Measurements from ENCODE around the gene DMAC2L. TPM values are rescaled to one million over a fixed set of nuclear protein-coding genes. Genes with fewer than 3 reads are reported as not detected.
"Not testable (repeated sequence)": the region's sequence is repeated elsewhere in the genome, so short reads cannot be mapped to it uniquely, and the experiment has no call there.

Gene DMAC2L
- total and polyA plus RNA-seq, 5 donors from 2014 or later = 12.6 to 26.8 (median 16.7) TPM

DNA sequence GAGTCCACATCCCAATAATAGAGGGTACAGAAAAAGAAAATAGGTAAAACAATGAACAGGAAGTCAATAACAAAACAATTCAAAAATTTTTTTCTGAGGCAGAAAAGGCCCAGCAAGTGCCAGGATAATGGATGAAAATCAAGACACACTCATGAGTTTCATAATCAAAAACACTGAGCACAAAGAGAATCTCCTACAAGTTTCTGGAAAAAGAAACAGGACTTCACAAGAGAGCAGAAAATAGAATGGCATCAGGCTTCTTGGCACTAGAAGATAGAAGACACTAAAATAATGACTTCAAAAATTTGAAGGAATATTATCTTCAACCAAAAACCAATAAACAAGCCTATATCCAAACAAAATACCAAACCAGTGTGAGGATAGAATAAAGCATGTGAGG, 36.8 kb downstream of the DMAC2L start:
- Histone ChIP-seq H3K9me3 (ENCODE audit: control insufficient read depth in 2 of 2, low read length in 2 of 2) (no peaks in the 10 kb centered on the region), H3K36me3 (ENCODE audit: control insufficient read depth, insufficient read depth, low read length) (no peaks in the 10 kb centered on the region), H3K4me3 (ENCODE audit: low read depth, low read length) (no peak overlapping the region), H3K4me1 (ENCODE audit: control insufficient read depth, insufficient read depth, low read length, poor library complexity, severe bottlenecking) (no peaks in the 10 kb centered on the region), H3K27me3 (ENCODE audit: control insufficient read depth, insufficient read depth, low read length) (no peaks in the 10 kb centered on the region), H3K27ac (ENCODE audit: insufficient read depth, low read length, poor library complexity, severe bottlenecking) (no peak overlapping the region)
- H3K27me3 Mint-ChIP-seq = no peaks in the 10 kb centered on the region
- H3K4me1 Mint-ChIP-seq = peaks cover 0 to 10% (median 6%) of the 10 kb centered on the region in 4 donors
- no peak for ATAC-seq (ENCODE audit: low read depth in 2 of 2)
- H3K27ac Mint-ChIP-seq = no peak overlapping the region
- H3K9me3 Mint-ChIP-seq = peaks cover 0 to 1% (median 0%) of the 10 kb centered on the region in 7 donors
- H3K36me3 Mint-ChIP-seq = peaks cover 6% of the 10 kb centered on the region
- DNase-seq = no peak
- H3K4me3 Mint-ChIP-seq = no peak overlapping the region

DNA sequence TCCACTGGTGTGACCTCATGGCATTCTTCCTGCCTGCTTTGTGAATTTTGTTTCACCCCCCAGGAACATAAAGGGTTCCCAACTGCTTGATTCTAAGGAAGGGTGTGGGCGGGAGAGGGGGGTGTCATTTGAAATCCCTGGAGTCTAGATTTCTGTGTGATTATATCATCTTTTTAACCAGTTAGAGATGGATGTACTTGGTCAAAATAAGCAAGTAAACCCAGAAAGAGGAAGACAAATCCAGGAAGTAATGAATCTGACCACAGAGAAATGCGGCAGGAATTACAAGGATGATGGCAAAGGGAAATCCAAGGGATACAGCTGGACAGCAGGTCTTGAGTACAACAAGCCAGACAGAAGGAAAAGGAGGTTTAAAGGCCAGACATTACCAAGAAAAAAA, 38.9 kb downstream of the DMAC2L start:
- no peak overlapping the region for H3K27ac ChIP-seq (ENCODE audit: insufficient read depth, low read length, poor library complexity, severe bottlenecking)
- H3K4me3 Mint-ChIP-seq = no peak overlapping the region
- no peaks in the 10 kb centered on the region for H3K27me3 Mint-ChIP-seq
- DNase-seq (no peak), ATAC-seq (ENCODE audit: low read depth in 2 of 2) (no peak)
- H3K4me1 ChIP-seq (ENCODE audit: control insufficient read depth, insufficient read depth, low read length, poor library complexity, severe bottlenecking) = no peaks in the 10 kb centered on the region
- peaks cover 0 to 11% (median 2%) of the 10 kb centered on the region in 4 donors for H3K4me1 Mint-ChIP-seq
- H3K9me3 Mint-ChIP-seq = peaks cover 0 to 1% (median 0%) of the 10 kb centered on the region in 7 donors
- H3K36me3 Mint-ChIP-seq = peaks cover 13% of the 10 kb centered on the region
- no peak overlapping the region for H3K27ac Mint-ChIP-seq
- no peak overlapping the region for H3K4me3 ChIP-seq (ENCODE audit: low read depth, low read length)
- no peaks in the 10 kb centered on the region for H3K36me3 ChIP-seq (ENCODE audit: control insufficient read depth, insufficient read depth, low read length)
- H3K9me3 ChIP-seq (ENCODE audit: control insufficient read depth in 2 of 2, low read length in 2 of 2) = no peaks in the 10 kb centered on the region
- no peaks in the 10 kb centered on the region for H3K27me3 ChIP-seq (ENCODE audit: control insufficient read depth, insufficient read depth, low read length)

DNA sequence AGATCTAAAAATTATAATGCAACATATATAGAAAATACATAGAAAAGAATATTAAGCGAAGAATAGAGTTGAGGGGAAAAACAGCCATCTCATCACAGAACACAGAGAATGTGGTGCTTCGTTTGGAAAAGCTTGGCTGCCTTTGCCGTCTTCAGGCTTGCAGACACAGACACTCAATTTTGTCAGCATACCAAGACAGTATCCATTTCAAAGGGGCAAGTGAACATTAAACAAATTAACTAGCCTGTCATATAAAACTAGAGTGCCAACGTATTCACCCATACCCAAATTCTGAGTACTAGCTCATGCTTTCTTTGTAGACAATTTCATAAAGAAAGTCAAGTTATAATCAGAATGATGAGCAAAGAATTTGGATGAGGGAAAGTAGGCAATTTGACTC, 40.5 kb downstream of the DMAC2L start:
- DNase-seq = no peak
- Histone ChIP-seq H3K4me3 (ENCODE audit: low read depth, low read length) (no peak overlapping the region), H3K36me3 (ENCODE audit: control insufficient read depth, insufficient read depth, low read length) (peaks cover 7% of the 10 kb centered on the region), H3K27ac (ENCODE audit: insufficient read depth, low read length, poor library complexity, severe bottlenecking) (no peak overlapping the region), H3K27me3 (ENCODE audit: control insufficient read depth, insufficient read depth, low read length) (no peaks in the 10 kb centered on the region), H3K4me1 (ENCODE audit: control insufficient read depth, insufficient read depth, low read length, poor library complexity, severe bottlenecking) (no peaks in the 10 kb centered on the region), H3K9me3 (ENCODE audit: control insufficient read depth in 2 of 2, low read length in 2 of 2) (no peaks in the 10 kb centered on the region)
- no peak overlapping the region for H3K4me3 Mint-ChIP-seq
- peaks cover 27% of the 10 kb centered on the region for H3K36me3 Mint-ChIP-seq
- H3K27me3 Mint-ChIP-seq = no peaks in the 10 kb centered on the region
- H3K9me3 Mint-ChIP-seq = peaks cover 0 to 3% (median 0%) of the 10 kb centered on the region in 7 donors
- H3K27ac Mint-ChIP-seq = peak overlapping the region in 1 of 3 donors; percentile 47
- peaks cover 0 to 16% (median 11%) of the 10 kb centered on the region in 4 donors for H3K4me1 Mint-ChIP-seq
- ATAC-seq (ENCODE audit: low read depth in 2 of 2) = no peak

DNA sequence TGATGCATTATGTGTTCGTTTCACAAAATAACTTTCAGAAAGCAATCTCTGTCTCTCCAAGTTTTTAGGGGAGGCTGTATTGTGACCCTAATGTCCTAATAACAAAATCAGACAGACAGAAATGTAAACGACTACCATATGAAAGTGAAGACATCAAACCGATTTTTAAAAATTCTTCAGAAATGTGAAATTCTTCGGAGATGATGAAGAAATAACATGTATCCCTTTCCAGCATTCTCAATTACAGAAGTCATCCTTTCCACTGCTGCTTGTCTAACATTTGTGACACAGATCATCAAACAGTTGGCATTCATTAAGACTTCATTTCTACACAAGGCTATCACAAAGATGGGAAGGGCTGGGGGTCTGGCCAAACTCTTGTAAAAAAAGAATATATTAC, 41.0 kb downstream of the DMAC2L start:
- Mint-ChIP-seq H3K9me3 (peaks cover 0 to 3% (median 0%) of the 10 kb centered on the region in 7 donors), H3K4me1 (peaks cover 0 to 15% (median 11%) of the 10 kb centered on the region in 4 donors), H3K27ac (peak overlapping the region in 1 of 3 donors; percentile 47), H3K36me3 (peaks cover 31% of the 10 kb centered on the region), H3K4me3 (no peak overlapping the region), H3K27me3 (no peaks in the 10 kb centered on the region)
- no peak for ATAC-seq (ENCODE audit: low read depth in 2 of 2)
- DNase-seq = no peak
- H3K4me3 ChIP-seq (ENCODE audit: low read depth, low read length) = no peak overlapping the region
- no peak overlapping the region for H3K27ac ChIP-seq (ENCODE audit: insufficient read depth, low read length, poor library complexity, severe bottlenecking)
- H3K4me1 ChIP-seq (ENCODE audit: control insufficient read depth, insufficient read depth, low read length, poor library complexity, severe bottlenecking) = no peaks in the 10 kb centered on the region
- no peaks in the 10 kb centered on the region for H3K27me3 ChIP-seq (ENCODE audit: control insufficient read depth, insufficient read depth, low read length)
- H3K9me3 ChIP-seq (ENCODE audit: control insufficient read depth in 2 of 2, low read length in 2 of 2) = no peaks in the 10 kb centered on the region
- H3K36me3 ChIP-seq (ENCODE audit: control insufficient read depth, insufficient read depth, low read length) = peaks cover 12% of the 10 kb centered on the region

DNA sequence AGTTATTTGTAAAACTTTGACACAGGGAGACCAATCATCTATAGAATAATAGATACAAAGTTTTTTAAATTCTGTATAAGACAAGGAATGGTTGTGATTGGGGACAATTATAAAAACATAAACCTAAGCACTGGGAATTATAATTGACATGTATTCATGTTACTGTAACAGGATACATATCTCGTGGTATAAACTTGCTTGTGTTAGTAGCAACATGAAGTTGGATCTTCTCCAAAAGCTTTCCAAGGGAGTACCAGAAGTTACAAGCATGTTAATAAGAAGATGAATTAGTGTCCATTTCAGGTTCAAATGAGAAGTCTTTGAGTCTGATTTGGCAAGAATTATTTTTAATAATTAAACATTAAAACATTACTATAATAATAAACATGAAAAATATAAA, 42.4 kb downstream of the DMAC2L start:
- no peaks in the 10 kb centered on the region for H3K9me3 ChIP-seq (ENCODE audit: control insufficient read depth in 2 of 2, low read length in 2 of 2)
- DNase-seq = no peak
- Mint-ChIP-seq H3K36me3 (peaks cover 38% of the 10 kb centered on the region), H3K27me3 (no peaks in the 10 kb centered on the region), H3K27ac (no peak overlapping the region), H3K9me3 (peaks cover 0 to 3% (median 0%) of the 10 kb centered on the region in 7 donors), H3K4me3 (no peak overlapping the region), H3K4me1 (peaks cover 0 to 15% (median 11%) of the 10 kb centered on the region in 4 donors)
- no peak overlapping the region for H3K27ac ChIP-seq (ENCODE audit: insufficient read depth, low read length, poor library complexity, severe bottlenecking)
- peaks cover 14% of the 10 kb centered on the region for H3K36me3 ChIP-seq (ENCODE audit: control insufficient read depth, insufficient read depth, low read length)
- no peaks in the 10 kb centered on the region for H3K4me1 ChIP-seq (ENCODE audit: control insufficient read depth, insufficient read depth, low read length, poor library complexity, severe bottlenecking)
- ATAC-seq (ENCODE audit: low read depth in 2 of 2) = no peak
- H3K27me3 ChIP-seq (ENCODE audit: control insufficient read depth, insufficient read depth, low read length) = no peaks in the 10 kb centered on the region
- no peak overlapping the region for H3K4me3 ChIP-seq (ENCODE audit: low read depth, low read length)

DNA sequence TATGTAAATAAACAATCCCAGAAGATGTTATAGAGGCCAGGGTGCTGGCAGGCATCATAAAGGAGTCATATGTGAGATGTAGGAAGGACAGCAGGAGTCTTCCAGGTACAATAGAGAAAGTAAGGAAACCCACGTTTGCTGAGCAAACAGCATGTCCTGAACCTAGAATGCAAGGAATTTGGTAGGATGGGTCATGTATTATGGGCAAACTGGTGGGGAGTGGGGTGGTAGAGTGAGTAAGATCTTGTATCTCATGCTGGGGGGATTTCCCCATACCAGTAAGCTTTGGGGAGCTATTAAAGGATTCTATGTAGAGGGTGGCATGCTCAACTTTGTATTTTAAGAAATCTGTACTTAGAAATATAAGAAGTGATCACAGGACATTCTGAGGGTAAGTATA, 43.6 kb downstream of the DMAC2L start:
- Histone ChIP-seq H3K27ac (ENCODE audit: insufficient read depth, low read length, poor library complexity, severe bottlenecking) (no peak overlapping the region), H3K9me3 (ENCODE audit: control insufficient read depth in 2 of 2, low read length in 2 of 2) (no peaks in the 10 kb centered on the region), H3K4me1 (ENCODE audit: control insufficient read depth, insufficient read depth, low read length, poor library complexity, severe bottlenecking) (no peaks in the 10 kb centered on the region), H3K27me3 (ENCODE audit: control insufficient read depth, insufficient read depth, low read length) (no peaks in the 10 kb centered on the region), H3K4me3 (ENCODE audit: low read depth, low read length) (no peak overlapping the region), H3K36me3 (ENCODE audit: control insufficient read depth, insufficient read depth, low read length) (peaks cover 14% of the 10 kb centered on the region)
- Mint-ChIP-seq H3K27ac (no peak overlapping the region), H3K36me3 (peaks cover 38% of the 10 kb centered on the region), H3K27me3 (no peaks in the 10 kb centered on the region), H3K4me1 (peaks cover 5 to 22% (median 13%) of the 10 kb centered on the region in 4 donors), H3K4me3 (no peak overlapping the region), H3K9me3 (peaks cover 0 to 3% (median 0%) of the 10 kb centered on the region in 7 donors)
- DNase-seq = no peak
- no peak for ATAC-seq (ENCODE audit: low read depth in 2 of 2)

DNA sequence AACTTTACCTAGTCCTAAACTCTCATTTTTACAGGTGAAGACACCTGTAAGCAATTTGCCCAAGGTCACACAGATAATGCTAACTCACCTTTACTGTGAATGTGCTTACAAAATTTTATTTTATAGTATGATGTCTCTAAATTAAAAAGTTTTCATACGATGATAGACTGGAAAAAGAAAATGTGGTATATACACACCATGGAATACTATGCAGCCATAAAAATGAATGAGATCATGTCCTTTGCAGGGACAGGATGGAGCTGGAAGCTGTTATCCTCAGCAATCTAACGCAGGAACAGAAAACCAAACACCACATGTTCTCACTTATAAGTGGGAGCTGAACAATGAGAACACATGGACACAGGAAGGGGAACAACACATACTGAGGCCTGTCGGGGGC, 44.2 kb downstream of the DMAC2L start:
- peaks cover 38% of the 10 kb centered on the region for H3K36me3 Mint-ChIP-seq
- H3K4me1 ChIP-seq (ENCODE audit: control insufficient read depth, insufficient read depth, low read length, poor library complexity, severe bottlenecking); H3K27me3 ChIP-seq (ENCODE audit: control insufficient read depth, insufficient read depth, low read length); ATAC-seq (ENCODE audit: low read depth in 2 of 2); H3K4me3 Mint-ChIP-seq; H3K4me3 ChIP-seq (ENCODE audit: low read depth, low read length); H3K27me3 Mint-ChIP-seq; H3K27ac ChIP-seq (ENCODE audit: insufficient read depth, low read length, poor library complexity, severe bottlenecking); H3K9me3 Mint-ChIP-seq; DNase-seq; H3K27ac Mint-ChIP-seq; H3K9me3 ChIP-seq (ENCODE audit: control insufficient read depth in 2 of 2, low read length in 2 of 2): not testable (repeated sequence)
- H3K36me3 ChIP-seq (ENCODE audit: control insufficient read depth, insufficient read depth, low read length) = peaks cover 14% of the 10 kb centered on the region
- peaks cover 8 to 27% (median 15%) of the 10 kb centered on the region in 4 donors for H3K4me1 Mint-ChIP-seq

DNA sequence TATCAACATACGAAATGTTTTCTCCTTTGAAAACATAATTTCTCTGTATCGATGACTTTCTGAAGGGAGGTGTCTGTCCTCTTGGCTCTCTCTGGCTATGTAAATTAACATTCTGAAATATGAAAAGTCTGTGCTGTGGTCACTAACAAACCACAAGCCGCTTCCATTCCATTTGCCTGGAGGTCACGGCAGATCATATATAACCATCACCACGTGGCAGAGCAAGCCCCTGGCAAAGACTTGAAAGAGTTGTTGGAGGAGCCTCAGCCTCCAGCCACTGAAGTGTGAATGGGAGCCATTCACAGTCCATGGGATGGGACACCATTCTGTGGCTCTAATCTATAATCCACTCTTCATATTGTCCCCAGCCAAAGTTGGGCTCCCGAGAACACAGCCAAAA, 45.0 kb downstream of the DMAC2L start:
- Histone ChIP-seq H3K4me3 (ENCODE audit: low read depth, low read length) (no peak overlapping the region), H3K4me1 (ENCODE audit: control insufficient read depth, insufficient read depth, low read length, poor library complexity, severe bottlenecking) (no peaks in the 10 kb centered on the region), H3K27me3 (ENCODE audit: control insufficient read depth, insufficient read depth, low read length) (no peaks in the 10 kb centered on the region), H3K36me3 (ENCODE audit: control insufficient read depth, insufficient read depth, low read length) (peaks cover 14% of the 10 kb centered on the region), H3K27ac (ENCODE audit: insufficient read depth, low read length, poor library complexity, severe bottlenecking) (no peak overlapping the region), H3K9me3 (ENCODE audit: control insufficient read depth in 2 of 2, low read length in 2 of 2) (no peaks in the 10 kb centered on the region)
- H3K27ac Mint-ChIP-seq = peak overlapping the region in 2 of 3 donors; percentile 17 to 53
- peaks cover 8 to 27% (median 16%) of the 10 kb centered on the region in 4 donors for H3K4me1 Mint-ChIP-seq
- H3K27me3 Mint-ChIP-seq = no peaks in the 10 kb centered on the region
- peaks cover 0 to 3% (median 0%) of the 10 kb centered on the region in 7 donors for H3K9me3 Mint-ChIP-seq
- H3K36me3 Mint-ChIP-seq = peaks cover 38% of the 10 kb centered on the region
- no peak for DNase-seq
- H3K4me3 Mint-ChIP-seq = no peak overlapping the region
- no peak for ATAC-seq (ENCODE audit: low read depth in 2 of 2)
